Posterior cingulate gyrus (tissue), 11 donors: ENCODE results near the gene WDR37.
A peak's percentile ranks its signal among the peaks of the same experiment; 100 is the strongest.

Experiments
- DNase-seq, 10 donors: peaks; one replicate each; pipeline versions ENCODE4 v3.0.0 to v3.0.0-alpha.2; 2020 to 2021; ENCODE audit warnings: mixed read lengths in 3 of 10
- intact Hi-C: fragments of 100-400 bp; cut with DNase I; formaldehyde crosslinking; loops from one replicate; pipeline ENCODE4 v1.15.1; 2023

WDR37 gene

DNA sequence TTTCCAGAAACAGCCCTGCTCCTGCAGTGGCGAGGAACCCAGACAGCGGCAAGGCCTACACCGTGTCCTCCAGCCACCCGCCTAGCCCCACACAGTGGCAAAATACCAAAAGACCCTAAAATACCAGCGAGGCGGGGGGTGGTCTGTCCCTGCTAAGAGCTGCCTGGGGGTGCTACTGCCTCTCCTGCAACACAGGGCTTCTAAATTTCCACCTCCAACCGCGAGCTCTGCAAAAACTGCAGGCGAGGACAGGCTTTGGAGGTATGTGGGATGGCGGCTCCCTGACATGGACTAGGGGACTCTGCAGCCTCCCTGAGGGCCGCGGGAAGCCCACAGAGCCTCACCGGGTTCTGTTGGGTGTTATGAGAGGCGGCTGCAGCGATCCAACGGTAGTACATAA is 122.3 kb downstream of the WDR37 start:
- intact Hi-C loops: no loop called here
- DNase-seq: peak in 5 of 10 donors; percentile 2 to 57 (median 30)

DNA sequence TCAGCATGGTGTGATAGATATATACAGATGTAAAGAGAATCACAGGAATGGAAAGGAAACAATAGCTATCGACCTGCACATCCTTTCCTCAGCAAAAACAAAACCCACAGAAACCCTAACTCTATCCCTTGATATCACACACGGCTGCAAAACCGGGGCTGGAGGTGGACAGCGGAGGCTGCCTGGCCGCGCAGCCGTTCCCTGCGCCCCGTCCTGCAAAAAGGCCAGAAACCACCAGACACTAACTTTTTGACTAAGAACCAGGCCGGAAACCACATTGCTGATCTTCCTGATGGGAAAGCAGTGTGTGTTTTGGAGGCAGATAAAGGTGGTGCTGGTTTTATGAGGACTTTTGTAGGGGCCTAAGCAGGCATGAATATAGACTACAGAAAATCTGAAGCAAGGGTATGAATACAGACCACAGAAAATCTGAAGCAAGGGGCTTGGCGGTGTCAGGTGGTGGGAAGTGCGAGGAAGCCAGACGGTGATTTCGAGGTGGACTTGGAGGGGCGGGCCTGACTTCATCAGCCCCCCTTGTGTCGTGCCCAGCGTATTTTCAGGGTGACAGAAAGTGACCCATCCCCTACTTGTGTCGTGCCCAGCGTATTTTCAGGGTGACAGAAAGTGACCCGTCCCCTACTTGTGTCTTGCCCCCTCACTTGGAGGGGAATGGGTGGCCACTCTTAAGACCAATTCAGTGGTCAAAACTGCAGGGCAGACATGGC is 123.3 kb downstream of the WDR37 start:
- intact Hi-C loops: no loop called here
- peak in 5 of 10 donors; percentile 1 to 66 (median 47) for DNase-seq

DNA sequence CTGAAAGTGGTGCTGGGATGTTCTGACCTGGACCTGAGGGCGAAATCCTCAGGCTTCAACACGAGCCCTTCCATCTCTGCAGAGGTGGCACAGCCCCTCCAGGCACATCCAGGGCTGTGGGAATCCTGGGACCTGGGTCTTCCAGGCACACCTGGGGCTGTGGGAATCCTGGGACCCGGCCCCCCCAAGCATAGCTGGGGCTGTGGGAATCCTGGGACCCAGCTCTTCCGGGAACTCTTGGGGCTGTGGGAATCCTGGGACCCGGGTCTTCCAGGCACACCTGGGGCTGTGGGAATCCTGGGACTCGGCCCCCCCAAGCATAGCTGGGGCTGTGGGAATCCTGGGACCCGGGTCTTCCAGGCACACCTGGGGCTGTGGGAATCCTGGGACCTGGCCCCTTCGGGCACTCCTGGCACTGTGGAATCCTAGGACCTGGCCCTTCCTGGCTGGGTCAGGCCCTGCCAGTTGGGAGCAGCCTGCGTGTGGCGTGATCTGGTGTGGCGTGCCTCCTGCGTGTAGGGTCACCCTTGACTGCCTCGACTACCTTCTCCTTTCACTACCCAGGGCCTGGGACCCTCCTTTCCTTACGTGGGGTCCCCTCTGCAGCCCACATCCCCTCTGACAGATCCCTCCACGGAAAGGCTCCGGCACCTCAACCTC is 124.0 kb downstream of the WDR37 start:
- intact Hi-C loops: no loop called here
- peak in 4 of 10 donors; percentile 12 to 80 (median 59) for DNase-seq

DNA sequence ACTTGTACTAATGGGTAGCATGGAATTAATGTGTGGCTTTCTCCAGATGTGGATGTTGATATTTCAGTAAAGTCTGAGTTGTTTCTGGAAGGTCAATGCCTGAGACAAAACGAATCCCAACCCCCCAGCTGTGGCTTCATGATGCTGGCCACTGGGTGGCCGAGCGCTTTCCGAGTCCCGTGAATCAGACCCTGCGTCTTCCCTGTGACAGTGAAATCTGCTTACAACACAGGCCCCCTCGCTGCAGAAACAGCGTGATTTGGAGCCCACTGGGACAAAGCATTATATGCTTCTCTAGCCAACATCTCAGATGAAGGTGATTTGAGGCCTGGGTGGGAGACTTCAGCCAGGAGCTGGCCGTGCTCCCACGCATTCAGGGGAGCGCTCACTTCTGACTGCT is 124.7 kb downstream of the WDR37 start:
- DNase-seq: peak in 6 of 10 donors; percentile 35 to 91 (median 71)
- intact Hi-C loops: no loop called here
